ENCODE results near the gene HAS3.

The HAS3 gene

GRCh38 chr16:69079697-69080096 lies 25.8 kb upstream of the HAS3 start:
- Mint-ChIP-seq H3K4me3 (no peak overlapping the region), H3K27ac (no peak overlapping the region), H3K27me3 (no peaks in the 10 kb centered on the region), H3K9me3 (no peaks in the 10 kb centered on the region), H3K4me1 (no peaks in the 10 kb centered on the region), H3K36me3 (peaks cover 17% of the 10 kb centered on the region)
- DNase-seq (ENCODE audit: low spot score in 2 of 2): no peak
- ATAC-seq (ENCODE audit: low read depth): no peak

- Mint-ChIP-seq H3K4me1 (no peaks in the 10 kb centered on the region), H3K4me3 (no peak overlapping the region), H3K27me3 (no peaks in the 10 kb centered on the region), H3K36me3 (peaks cover 23% of the 10 kb centered on the region), H3K9me3 (no peaks in the 10 kb centered on the region), H3K27ac (no peak overlapping the region)
- ATAC-seq (ENCODE audit: low read depth) (no peak), DNase-seq (ENCODE audit: low spot score in 2 of 2) (no peak)
Measured at GRCh38 chr16:69083306-69083941, 22.0 kb upstream of the HAS3 start.

DNA sequence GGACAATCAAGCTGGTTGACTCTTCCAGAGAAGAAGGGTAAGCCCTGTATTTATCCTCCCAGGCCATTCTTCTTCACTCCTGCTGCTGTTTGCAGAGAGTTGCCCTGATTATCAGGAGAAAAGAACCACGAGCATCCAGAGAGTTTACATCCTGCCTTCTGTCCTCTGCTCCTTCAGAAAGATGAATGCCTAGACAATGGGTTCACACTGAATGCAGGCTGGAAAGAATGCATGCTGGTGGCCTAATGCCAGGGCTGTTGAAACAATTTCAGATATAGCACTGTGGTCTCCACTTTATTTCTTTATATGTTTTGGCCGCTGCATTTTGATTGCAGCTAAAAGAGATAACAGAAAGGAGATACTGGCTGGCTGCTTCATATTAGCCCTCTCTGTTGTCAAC lies 21.2 kb upstream of the HAS3 start:
- H3K36me3 Mint-ChIP-seq: peaks cover 22% of the 10 kb centered on the region
- ATAC-seq (ENCODE audit: low read depth) (no peak), DNase-seq (ENCODE audit: low spot score in 2 of 2) (no peak)
- H3K4me1 Mint-ChIP-seq: no peaks in the 10 kb centered on the region
- H3K27ac Mint-ChIP-seq: no peak overlapping the region
- no peaks in the 10 kb centered on the region for H3K9me3 Mint-ChIP-seq
- no peak overlapping the region for H3K4me3 Mint-ChIP-seq
- no peaks in the 10 kb centered on the region for H3K27me3 Mint-ChIP-seq

DNA sequence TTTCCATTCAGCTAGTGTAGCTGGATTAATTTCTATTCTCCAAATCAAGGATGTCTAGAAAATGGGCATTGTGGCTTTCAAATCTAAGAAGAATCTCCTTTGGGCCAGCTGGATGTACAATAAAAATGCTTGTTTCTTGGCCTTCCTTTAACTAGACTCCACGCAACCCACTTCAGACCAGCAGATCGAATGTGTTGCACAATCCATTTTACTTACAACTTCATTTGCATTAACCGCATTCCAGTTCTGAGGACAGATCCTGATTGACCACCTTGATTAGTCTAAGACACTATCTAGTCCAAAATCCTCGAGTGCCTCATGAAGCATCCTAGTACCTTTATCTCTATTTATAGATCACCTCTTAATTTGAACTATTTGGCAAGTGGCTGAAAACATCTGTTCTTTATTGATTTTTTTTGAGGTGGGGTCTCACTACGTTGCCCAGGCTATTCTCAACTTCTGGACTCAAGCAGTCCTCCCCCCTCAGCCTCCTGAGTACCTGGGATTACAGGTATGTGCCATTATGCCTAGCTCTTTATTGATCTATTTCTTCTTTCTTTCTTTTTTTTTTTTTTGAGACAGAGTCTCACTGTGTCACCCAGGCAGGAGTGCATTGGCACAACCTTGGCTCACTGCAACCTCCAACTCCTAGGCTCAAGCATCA lies 20.3 kb upstream of the HAS3 start:
- ATAC-seq (ENCODE audit: low read depth): no peak
- H3K4me3 Mint-ChIP-seq: no peak overlapping the region
- H3K27me3 Mint-ChIP-seq: no peaks in the 10 kb centered on the region
- H3K36me3 Mint-ChIP-seq: peaks cover 22% of the 10 kb centered on the region
- no peak for DNase-seq (ENCODE audit: low spot score in 2 of 2)
- no peaks in the 10 kb centered on the region for H3K9me3 Mint-ChIP-seq
- no peaks in the 10 kb centered on the region for H3K4me1 Mint-ChIP-seq
- peak overlapping the region; percentile 31 for H3K27ac Mint-ChIP-seq

- ATAC-seq (ENCODE audit: low read depth) (no peak), DNase-seq (ENCODE audit: low spot score in 2 of 2) (no peak)
- Mint-ChIP-seq H3K4me1 (no peaks in the 10 kb centered on the region), H3K4me3 (no peak overlapping the region), H3K36me3 (peaks cover 22% of the 10 kb centered on the region), H3K27ac (no peak overlapping the region), H3K27me3 (no peaks in the 10 kb centered on the region), H3K9me3 (no peaks in the 10 kb centered on the region)
Measured at GRCh38 chr16:69087161-69087581, 18.3 kb upstream of the HAS3 start.

DNA sequence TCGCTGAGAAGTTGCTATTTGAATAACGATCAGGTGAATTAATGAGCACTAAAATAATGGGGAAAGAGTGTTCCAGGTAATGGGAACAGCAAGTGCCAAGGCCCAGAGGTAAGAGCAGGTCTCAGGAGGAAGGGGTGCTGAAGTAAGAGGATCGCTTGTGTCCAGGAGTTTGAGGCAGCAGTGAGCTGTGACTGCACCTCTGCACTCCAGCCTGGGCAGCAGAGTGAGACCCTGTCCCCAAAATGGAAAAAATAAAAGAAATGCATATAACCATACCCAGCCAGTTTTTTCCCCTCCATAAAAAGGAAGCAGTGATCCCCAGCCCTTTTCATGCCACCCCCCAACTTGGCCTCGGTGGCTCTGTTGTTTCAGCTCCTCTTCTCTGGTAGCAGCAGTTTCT lies 16.8 kb upstream of the HAS3 start:
- no peaks in the 10 kb centered on the region for H3K27me3 Mint-ChIP-seq
- peaks cover 18% of the 10 kb centered on the region for H3K36me3 Mint-ChIP-seq
- no peak overlapping the region for H3K4me3 Mint-ChIP-seq
- DNase-seq (ENCODE audit: low spot score in 2 of 2) (no peak), ATAC-seq (ENCODE audit: low read depth) (no peak)
- H3K9me3 Mint-ChIP-seq: no peaks in the 10 kb centered on the region
- H3K27ac Mint-ChIP-seq: no peak overlapping the region
- no peaks in the 10 kb centered on the region for H3K4me1 Mint-ChIP-seq

GRCh38 chr16:69089091-69089910 lies 16.2 kb upstream of the HAS3 start:
- no peaks in the 10 kb centered on the region for H3K27me3 Mint-ChIP-seq
- H3K9me3 Mint-ChIP-seq: no peaks in the 10 kb centered on the region
- ATAC-seq (ENCODE audit: low read depth): no peak

DNA sequence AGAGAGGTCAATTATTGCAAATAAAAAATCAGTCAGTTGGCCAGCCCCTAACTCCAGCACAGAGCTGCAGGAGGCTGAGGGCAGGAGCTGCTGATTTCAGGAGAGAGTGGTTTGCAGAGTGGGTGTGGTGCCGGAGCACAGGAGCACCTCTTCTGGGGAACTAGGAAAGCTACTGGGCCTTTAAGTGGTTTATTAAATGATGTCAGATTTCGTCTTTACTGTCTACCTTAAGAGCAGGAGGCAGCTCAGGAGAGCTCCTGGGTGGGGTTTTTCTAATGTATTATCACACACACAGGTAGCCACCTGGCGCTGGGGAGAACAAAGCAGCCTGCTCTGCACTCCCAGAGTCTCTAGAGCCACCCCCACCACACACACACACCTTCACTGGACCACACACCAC lies 11.5 kb upstream of the HAS3 start:
- no peak for DNase-seq (ENCODE audit: low spot score in 2 of 2)
- no peak for ATAC-seq (ENCODE audit: low read depth)
- H3K27ac Mint-ChIP-seq: no peak overlapping the region
- no peaks in the 10 kb centered on the region for H3K9me3 Mint-ChIP-seq
- H3K4me3 Mint-ChIP-seq: no peak overlapping the region
- peaks cover 1% of the 10 kb centered on the region for H3K27me3 Mint-ChIP-seq
- no peaks in the 10 kb centered on the region for H3K36me3 Mint-ChIP-seq
- H3K4me1 Mint-ChIP-seq: no peaks in the 10 kb centered on the region

More at GRCh38 chr16:69089091-69089910, 16.2 kb upstream of the HAS3 start:
- no peak overlapping the region for H3K27ac Mint-ChIP-seq
- H3K36me3 Mint-ChIP-seq: peaks cover 13% of the 10 kb centered on the region
- no peak overlapping the region for H3K4me3 Mint-ChIP-seq
- DNase-seq (ENCODE audit: low spot score in 2 of 2): no peak
- no peaks in the 10 kb centered on the region for H3K4me1 Mint-ChIP-seq

- no peaks in the 10 kb centered on the region for H3K36me3 Mint-ChIP-seq
- no peaks in the 10 kb centered on the region for H3K4me1 Mint-ChIP-seq
- no peaks in the 10 kb centered on the region for H3K9me3 Mint-ChIP-seq
- ATAC-seq (ENCODE audit: low read depth) (no peak), DNase-seq (ENCODE audit: low spot score in 2 of 2) (no peak)
- H3K4me3 Mint-ChIP-seq: no peak overlapping the region
- peaks cover 1% of the 10 kb centered on the region for H3K27me3 Mint-ChIP-seq
- H3K27ac Mint-ChIP-seq: no peak overlapping the region
Measured at GRCh38 chr16:69094501-69094900, 11.0 kb upstream of the HAS3 start.

- Mint-ChIP-seq H3K27ac (no peak overlapping the region), H3K4me1 (no peaks in the 10 kb centered on the region), H3K36me3 (no peaks in the 10 kb centered on the region), H3K27me3 (peaks cover 1% of the 10 kb centered on the region), H3K9me3 (no peaks in the 10 kb centered on the region), H3K4me3 (no peak overlapping the region)
- DNase-seq (ENCODE audit: low spot score in 2 of 2): no peak
- ATAC-seq (ENCODE audit: low read depth): no peak
Measured at GRCh38 chr16:69095193-69095592, 10.3 kb upstream of the HAS3 start.

DNA sequence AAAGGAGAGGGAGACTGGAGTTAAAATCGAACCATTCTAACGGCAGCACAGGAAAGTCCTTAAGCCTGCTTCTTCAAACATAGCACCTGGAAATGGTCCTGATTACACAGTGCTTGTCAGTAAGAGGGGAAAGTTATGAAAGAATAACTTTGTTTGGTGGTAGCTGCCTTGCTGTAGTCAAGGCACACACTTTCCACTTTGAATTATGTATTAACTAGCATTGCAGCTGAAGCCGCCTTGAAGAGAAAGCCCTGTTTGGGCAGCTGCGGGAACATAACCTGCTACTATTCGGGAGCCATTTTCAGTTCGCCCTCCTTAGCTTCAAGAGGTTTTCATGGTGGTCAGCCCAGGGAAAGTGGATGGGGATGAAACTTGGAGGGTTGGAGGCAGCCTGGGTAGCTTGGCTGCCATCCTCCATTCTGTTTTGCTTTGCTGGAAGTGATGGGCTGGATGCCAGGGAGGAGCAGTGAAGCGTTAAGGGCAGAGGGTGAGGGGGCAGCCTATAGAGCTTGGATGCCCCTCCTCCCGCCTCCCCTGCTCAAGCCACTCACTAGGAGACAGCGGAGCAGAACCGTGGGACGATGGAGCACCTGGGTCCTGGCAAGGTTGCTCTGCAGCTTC lies 5.3 kb upstream of the HAS3 start:
- no peak for DNase-seq (ENCODE audit: low spot score in 2 of 2)
- no peak for ATAC-seq (ENCODE audit: low read depth)
- H3K4me3 Mint-ChIP-seq: no peak overlapping the region
- peaks cover 12% of the 10 kb centered on the region for H3K27me3 Mint-ChIP-seq
- no peaks in the 10 kb centered on the region for H3K9me3 Mint-ChIP-seq
- H3K27ac Mint-ChIP-seq: no peak overlapping the region
- no peaks in the 10 kb centered on the region for H3K36me3 Mint-ChIP-seq
- H3K4me1 Mint-ChIP-seq: no peaks in the 10 kb centered on the region

- peak in 1 of 2 donors; percentile 37 for DNase-seq (ENCODE audit: low spot score in 2 of 2)
- Mint-ChIP-seq H3K27ac (no peak overlapping the region), H3K4me1 (peaks cover 10% of the 10 kb centered on the region), H3K9me3 (no peaks in the 10 kb centered on the region), H3K36me3 (peaks cover 17% of the 10 kb centered on the region), H3K27me3 (peaks cover 17% of the 10 kb centered on the region), H3K4me3 (peak overlapping the region; percentile 55)
- ATAC-seq (ENCODE audit: low read depth): peak; percentile 21
Measured at GRCh38 chr16:69106491-69107315, 1.2 kb downstream of the HAS3 start.

DNA sequence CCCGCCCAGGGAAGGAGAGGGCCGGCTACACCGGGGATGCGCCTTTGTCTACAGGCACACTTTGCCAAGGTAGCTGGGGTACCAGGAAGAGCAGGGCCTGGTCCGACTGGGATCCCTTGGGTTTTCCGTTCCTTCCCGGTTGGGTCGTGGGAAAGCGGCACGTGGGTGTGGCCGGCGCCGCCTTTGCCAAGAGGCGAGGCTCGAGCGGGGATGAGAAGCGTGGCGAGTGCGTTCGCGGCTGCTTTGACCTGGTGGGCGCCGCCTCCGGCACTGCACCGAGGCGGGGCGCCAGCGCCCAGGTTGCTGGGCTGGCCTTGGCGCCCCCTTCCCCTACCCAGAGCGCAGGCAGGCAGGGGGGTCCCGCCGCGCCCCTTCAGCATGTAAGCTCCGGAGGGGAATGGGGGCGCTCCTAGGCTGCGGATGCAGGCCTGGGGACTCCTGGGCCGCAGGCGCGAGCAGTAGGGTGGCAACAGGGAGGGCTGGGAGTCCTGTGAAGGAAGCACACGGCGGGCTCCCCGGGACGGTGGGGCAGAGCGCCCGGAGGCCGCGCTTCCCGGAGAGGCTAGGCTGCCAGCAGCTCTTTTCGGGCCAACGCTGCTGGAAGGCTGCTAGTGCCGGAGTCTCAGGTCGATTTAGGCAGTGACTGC lies 2.0 kb downstream of the HAS3 start:
- DNase-seq (ENCODE audit: low spot score in 2 of 2) (no peak), ATAC-seq (ENCODE audit: low read depth) (no peak)
- H3K9me3 Mint-ChIP-seq: no peaks in the 10 kb centered on the region
- H3K27ac Mint-ChIP-seq: no peak overlapping the region
- peaks cover 10% of the 10 kb centered on the region for H3K4me1 Mint-ChIP-seq
- peaks cover 17% of the 10 kb centered on the region for H3K27me3 Mint-ChIP-seq
- peak overlapping the region; percentile 55 for H3K4me3 Mint-ChIP-seq
- peaks cover 17% of the 10 kb centered on the region for H3K36me3 Mint-ChIP-seq
